HepG2 (cell line): ENCODE results near the gene TMF1. TPM values are rescaled to one million over a fixed set of nuclear protein-coding genes. Genes with fewer than 3 reads are reported as not detected.

ENCODE experiments used
- ATAC-seq: fragments of 200-7000 bp; cut with Tn5 transposase; 3 replicates; pipeline ENCODE4 v1.9.1; 2020; ENCODE audit warnings: mild to moderate bottlenecking, moderate library complexity
- BruUV-seq: library from RNA; stranded (reverse); fragments of 400-500 nt; replicated peaks from 2 replicates; lab custom pipeline; 2021; lab: Mats Ljungman, UMichigan
- CTCF ChIA-PET: fragments of 300-600 bp; formaldehyde crosslinking; extraction: SDS; loops from one replicate; lab custom pipeline; 2021; ENCODE audit warnings: low total read pairs, inconsistent platforms, low intra/inter-chr PET ratio; lab: Yijun Ruan, JAX
- POLR2A ChIA-PET: fragments of 350-600 bp; sonication (Branson Sonifier 250); formaldehyde crosslinking; loops from one replicate; lab custom pipeline; 2020; ENCODE audit warnings: antibody characterized with exemption, inconsistent platforms; lab: Yijun Ruan, JAX
- DNase-seq: peaks from one replicate; pipeline ENCODE4 v3.0.0-alpha.2; 2015; ENCODE audit warnings: low spot score
- FAIRE-seq: peaks from 3 replicates; lab custom pipeline; 2011; peaks lifted over from hg19 to GRCh38; lab: Jason Lieb, UNC
- H2AFZ ChIP-seq: one replicate; pipeline ENCODE4 v1.6.1; 2011; ENCODE audit warnings: low read length, inconsistent platforms
- H3K27ac ChIP-seq: fragments of 300-600 bp; 3 replicates; pipeline ENCODE4 v1.8.0; 2011; ENCODE audit warnings: mixed run types, mild to moderate bottlenecking, mixed read lengths, low read length, inconsistent platforms; ENCODE audit not compliant: insufficient read depth; ENCODE audit errors: extremely low read length
- H3K27me3 ChIP-seq, 2 experiments: fragments of 200-600 bp in 1 of 2; 2 replicates in 1 of 2; 3 replicates in 1 of 2; pipeline versions ENCODE4 v1.6.0 to v1.8.0; 2011; ENCODE audit warnings: low read length in 2 of 2, mild to moderate bottlenecking in 2 of 2, moderate library complexity in 2 of 2, inconsistent platforms in 1 of 2; ENCODE audit not compliant: insufficient read depth in 2 of 2, control insufficient read depth in 1 of 2
- H3K36me3 ChIP-seq, 2 experiments: fragments of 200-600 bp in 1 of 2; replicated peaks in 1 of 2; 2 replicates in 1 of 2; 3 replicates in 1 of 2; pipeline versions ENCODE4 v1.5.1 to v1.8.0; 2011; ENCODE audit warnings: low read length in 2 of 2, inconsistent platforms in 1 of 2; ENCODE audit not compliant: insufficient read depth in 2 of 2, control insufficient read depth in 1 of 2
- H3K4me1 ChIP-seq: 2 replicates; pipeline ENCODE4 v1.5.1; 2012; ENCODE audit warnings: low read length, inconsistent platforms; ENCODE audit not compliant: insufficient read depth
- H3K4me2 ChIP-seq: 2 replicates; pipeline ENCODE4 v1.6.0; 2011; ENCODE audit warnings: low read depth, low read length, inconsistent platforms
- H3K4me3 ChIP-seq, 3 experiments: fragments of 200-600 bp in 1 of 3; sonication (generic), shearing (Covaris generic) in 1 of 3; replicated peaks in 1 of 3; 2 replicates each; pipeline ENCODE4 v1.5.1; 2011 to 2016; ENCODE audit warnings: low read length in 3 of 3, inconsistent platforms in 2 of 3, low read depth in 2 of 3, mild to moderate bottlenecking in 2 of 3, control low read depth in 1 of 3, mixed read lengths in 1 of 3; ENCODE audit not compliant: insufficient read depth in 1 of 3
- H3K79me2 ChIP-seq: one replicate; pipeline ENCODE4 v1.6.1; 2011; ENCODE audit warnings: low read length, inconsistent platforms; ENCODE audit not compliant: insufficient read depth
- H3K9ac ChIP-seq: 2 replicates; pipeline ENCODE4 v1.6.0; 2011; ENCODE audit warnings: mild to moderate bottlenecking, low read depth, low read length, inconsistent platforms; ENCODE audit not compliant: insufficient read depth
- H3K9me3 ChIP-seq: 2 replicates; pipeline ENCODE4 v1.5.1; 2012; ENCODE audit warnings: mild to moderate bottlenecking, low read length
- H4K20me1 ChIP-seq: 2 replicates; pipeline ENCODE4 v1.6.0; 2011; ENCODE audit warnings: inconsistent platforms, mild to moderate bottlenecking, low read length, moderate library complexity; ENCODE audit not compliant: insufficient read depth
- AGO1 ChIP-seq: fragments of 200-400 bp; formaldehyde crosslinking; IDR thresholded peaks from 2 replicates; pipeline ENCODE4 v1.6.1; 2017; ENCODE audit warnings: mild to moderate bottlenecking, low read depth, low read length, moderate library complexity; ENCODE audit not compliant: poor library complexity, severe bottlenecking
- GPN1 ChIP-seq: sonication (generic); formaldehyde crosslinking; IDR thresholded peaks from 2 replicates; pipeline ENCODE4 v1.5.1; 2020; ENCODE audit warnings: missing genetic modification reagents, borderline replicate concordance
- HIVEP1 ChIP-seq: sonication (generic); formaldehyde crosslinking; IDR thresholded peaks from 2 replicates; pipeline ENCODE4 v1.4.0; 2020; ENCODE audit warnings: mild to moderate bottlenecking, missing genetic modification reagents
- KLF12 ChIP-seq: sonication (generic); formaldehyde crosslinking; IDR thresholded peaks from 2 replicates; pipeline ENCODE4 v1.4.0; 2020; ENCODE audit warnings: missing genetic modification reagents, borderline replicate concordance
- MAZ ChIP-seq, 2 experiments: sonication (generic) in 1 of 2; formaldehyde crosslinking in 1 of 2; IDR thresholded peaks; 2 replicates each; pipeline versions ENCODE4 v1.5.0 to v1.6.1; 2012 to 2020; ENCODE audit warnings: low read depth in 2 of 2, mild to moderate bottlenecking in 2 of 2, borderline replicate concordance in 1 of 2, improper control_type of control experiment in 1 of 2, low read length in 1 of 2, missing genetic modification reagents in 1 of 2, moderate library complexity in 1 of 2
- NFATC3 ChIP-seq: sonication (generic); formaldehyde crosslinking; IDR thresholded peaks from 2 replicates; pipeline ENCODE4 v1.5.1; 2020; ENCODE audit warnings: mild to moderate bottlenecking, missing genetic modification reagents
- RBAK ChIP-seq: sonication (generic); formaldehyde crosslinking; IDR thresholded peaks from 2 replicates; pipeline ENCODE4 v1.5.1; 2020; ENCODE audit warnings: mild to moderate bottlenecking, missing genetic modification reagents
- SMAD9 ChIP-seq: sonication (generic); formaldehyde crosslinking; IDR thresholded peaks from 2 replicates; pipeline ENCODE4 v1.5.1; 2020; ENCODE audit warnings: mild to moderate bottlenecking, missing genetic modification reagents
- YY1 ChIP-seq: IDR thresholded peaks from 2 replicates; pipeline ENCODE4 v1.6.1; 2011; ENCODE audit warnings: low read length, low read depth, moderate library complexity, mild to moderate bottlenecking; ENCODE audit not compliant: insufficient read depth, insufficient replicate concordance
- ZMAT3 ChIP-seq: sonication (generic); formaldehyde crosslinking; conservative IDR thresholded peaks from 2 replicates; pipeline ENCODE4 v1.7.0; 2021; ENCODE audit warnings: missing genetic modification reagents
- ZNF207 ChIP-seq: fragments of 450-650 bp; IDR thresholded peaks from 2 replicates; pipeline ENCODE4 v1.6.1; 2016; ENCODE audit warnings: antibody characterized with exemption, borderline replicate concordance
- ZNF3 ChIP-seq: IDR thresholded peaks from 2 replicates; pipeline ENCODE4 v1.7.0; 2017; ENCODE audit warnings: inconsistent platforms
- ZNF446 ChIP-seq: sonication (generic); formaldehyde crosslinking; IDR thresholded peaks from 2 replicates; pipeline ENCODE4 v1.5.0; 2020; ENCODE audit warnings: mild to moderate bottlenecking, missing genetic modification reagents
- ZNF605 ChIP-seq: sonication (generic); formaldehyde crosslinking; IDR thresholded peaks from 2 replicates; pipeline ENCODE4 v1.8.0; 2022; ENCODE audit warnings: mild to moderate bottlenecking, missing genetic modification reagents
- ZNF883 ChIP-seq: sonication (generic); formaldehyde crosslinking; IDR thresholded peaks from 2 replicates; pipeline ENCODE4 v1.5.1; 2020; ENCODE audit warnings: mild to moderate bottlenecking, missing genetic modification reagents; ENCODE audit errors: not compliant biosample characterization
- WGBS: methylation state at CpG from one replicate; pipeline ENCODE4 v1.1.6; 2017; ENCODE audit warnings: low lambda C conversion rate; 5-methylcytosine and 5-hydroxymethylcytosine counted together
- in situ Hi-C: cut with HindIII; loops from 2 replicates; pipeline ENCODE4 v1.10.0; 2017; ENCODE audit warnings: low pct_unique_long_range_greater_than_20kb; ENCODE audit not compliant: extremely low pct_ligation_motif_present
- intact Hi-C: fragments of 100-400 bp; cut with micrococcal nuclease; formaldehyde crosslinking; loops from one replicate; pipeline ENCODE4 v1.10.0; 2022; ENCODE audit not compliant: unreplicated experiment
- polyA plus RNA-seq, 8 experiments: library from polyadenylated mRNA; depleted of rRNA in 3 of 8; stranded (reverse) in 7 of 8; unstranded in 1 of 8; fragments of >200 nt; fragmentation: Illumina TruSeq in 4 of 8; extraction: Trizol in 4 of 8; gene quantifications; 2 replicates each; pipeline versions ENCODE4 v1.2.1 to v1.2.3, GENCODE V29; 2011 to 2016; ENCODE audit warnings: low read depth in 4 of 8, missing spikeins in 1 of 8, mixed read lengths in 1 of 8; ENCODE audit not compliant: insufficient read depth in 1 of 8
- total RNA-seq, 5 experiments: library from RNA; depleted of rRNA; stranded (reverse); fragments of >200 nt; fragmentation: Illumina TruSeq; extraction: Trizol; gene quantifications; 2 replicates each; pipeline ENCODE4 v1.2.3, GENCODE V29; 2016; ENCODE audit warnings: low read depth in 1 of 5

TMF1 gene
- total and polyA plus RNA-seq, 2 of the 13 experiments (the other 11 are each of a cell fraction or from before 2014, with no cell fraction given): 12.1 to 38.4 TPM

- no peak for FAIRE-seq
Observed at GRCh38 chr3:69005071-69005790, 46.9 kb downstream of the TMF1 start.

GRCh38 chr3:69004138-69004537, 48.0 kb downstream of the TMF1 start:
- WGBS: 98% methylated on average over 9 of the region's 9 CpGs
- H3K9me3 ChIP-seq: no peaks in the 10 kb centered on the region
- no peak for DNase-seq
- BruUV-seq: no TSS peak
- H3K4me1 ChIP-seq: no peaks in the 10 kb centered on the region
- in situ Hi-C loops: no loop called here
- ATAC-seq: no peak
- TF ChIP-seq RBAK (CRISPR knock-in tag) (no peak), ZNF605 (CRISPR knock-in tag) (no peak), GPN1 (CRISPR knock-in tag) (no peak), AGO1 (no peak), YY1 (no peak), SMAD9 (no peak), ZMAT3 (CRISPR knock-in tag) (no peak), ZNF446 (no peak), ZNF3 (CRISPR knock-in tag) (no peak), HIVEP1 (no peak), ZNF883 (CRISPR knock-in tag) (no peak), KLF12 (no peak), MAZ (IDR thresholded peaks at IDR 0.05; ENCODE audit: borderline replicate concordance, low read depth, low read length) (no peak), MAZ (CRISPR knock-in tag; IDR thresholded peaks at IDR 0.05; ENCODE audit: low read depth) (no peak), NFATC3 (CRISPR knock-in tag) (no peak)
- no peak overlapping the region for H3K27ac ChIP-seq
- ChIA-PET POLR2A (no interaction called here), CTCF (no interaction called here)
- no peak for FAIRE-seq
- no peaks in the 10 kb centered on the region for H3K79me2 ChIP-seq
- H3K36me3 ChIP-seq: peaks cover 3 to 5% of the 10 kb centered on the region in 2 experiments
- intact Hi-C loops: no loop called here
- H3K4me2 ChIP-seq: no peak overlapping the region
- no peak overlapping the region for H3K9ac ChIP-seq
- no peak overlapping the region for H3K4me3 ChIP-seq
- H4K20me1 ChIP-seq: no peaks in the 10 kb centered on the region
- H3K27me3 ChIP-seq: no peaks in the 10 kb centered on the region; a peak in 1 of 5 replicates
- H2AFZ ChIP-seq: no peak overlapping the region

More at GRCh38 chr3:69005071-69005790, 46.9 kb downstream of the TMF1 start:
- Histone ChIP-seq H3K4me2 (no peak overlapping the region), H2AFZ (no peak overlapping the region), H3K27me3 (no peaks in the 10 kb centered on the region), H3K9ac (no peak overlapping the region), H3K9me3 (no peaks in the 10 kb centered on the region), H3K4me1 (no peaks in the 10 kb centered on the region), H3K4me3 (no peak overlapping the region), H3K79me2 (no peaks in the 10 kb centered on the region), H3K36me3 (peaks cover 3 to 12% of the 10 kb centered on the region in 2 experiments), H4K20me1 (no peaks in the 10 kb centered on the region), H3K27ac (no peak overlapping the region)
- intact Hi-C loops: no loop called here
- in situ Hi-C loops: no loop called here
- no peak for DNase-seq
- no peak for TF ChIP-seq ZNF207
- 97% methylated on average over 6 of the region's 6 CpGs for WGBS
- BruUV-seq: no TSS peak
- ATAC-seq: no peak
- ChIA-PET POLR2A (no interaction called here), CTCF (no interaction called here)
